MM.1S (cell line): ENCODE results near the gene TIGAR.

ENCODE experiments used
- DNase-seq: peaks from one replicate; pipeline ENCODE4 v3.0.0-alpha.2; 2015
- H2AFZ ChIP-seq: fragments of 300-600 bp; sonication (generic); 2 replicates; pipeline ENCODE4 v1.6.0; 2016; ENCODE audit warnings: antibody characterized with exemption, low read length
- H3F3A ChIP-seq: fragments of 300-600 bp; sonication (generic); 2 replicates; pipeline ENCODE4 v1.6.1; 2016; ENCODE audit warnings: mild to moderate bottlenecking, antibody characterized with exemption, low read length, moderate library complexity, mixed read lengths; ENCODE audit not compliant: insufficient read depth
- H3K27ac ChIP-seq: fragments of 300-600 bp; sonication (generic); 2 replicates; pipeline ENCODE4 v1.5.1; 2016; ENCODE audit warnings: mild to moderate bottlenecking, low read length
- H3K27me3 ChIP-seq: fragments of 300-600 bp; sonication (generic); replicated peaks from 2 replicates; pipeline ENCODE4 v1.6.0; 2016; ENCODE audit warnings: low read length; ENCODE audit not compliant: insufficient read depth
- H3K36me3 ChIP-seq: fragments of 300-600 bp; sonication (generic); replicated peaks from 2 replicates; pipeline ENCODE4 v1.6.1; 2016; ENCODE audit warnings: mild to moderate bottlenecking, low read length, mixed read lengths; ENCODE audit not compliant: insufficient read depth
- H3K4me1 ChIP-seq: fragments of 300-600 bp; sonication (generic); 2 replicates; pipeline ENCODE4 v1.6.1; 2016; ENCODE audit warnings: low read length, mixed read lengths
- H3K4me2 ChIP-seq: fragments of 300-600 bp; sonication (generic); 2 replicates; pipeline ENCODE4 v1.6.0; 2016; ENCODE audit warnings: low read depth, low read length
- H3K4me3 ChIP-seq: fragments of 300-600 bp; sonication (generic); 2 replicates; pipeline ENCODE4 v1.5.1; 2016; ENCODE audit warnings: low read length, mixed read lengths
- H3K79me2 ChIP-seq: fragments of 300-600 bp; sonication (generic); 2 replicates; pipeline ENCODE4 v1.6.1; 2016; ENCODE audit warnings: mixed run types, low read length, mixed read lengths
- H3K9ac ChIP-seq: fragments of 300-600 bp; sonication (generic); 2 replicates; pipeline ENCODE4 v1.6.1; 2016; ENCODE audit warnings: low read length, mixed read lengths
- H3K9me2 ChIP-seq: fragments of 300-600 bp; sonication (generic); replicated peaks from 2 replicates; pipeline ENCODE4 v1.6.1; 2016; ENCODE audit warnings: mild to moderate bottlenecking, low read length, mixed read lengths; ENCODE audit not compliant: insufficient read depth
- H3K9me3 ChIP-seq: fragments of 300-600 bp; sonication (generic); replicated peaks from 2 replicates; pipeline ENCODE4 v1.6.1; 2016; ENCODE audit warnings: mild to moderate bottlenecking, low read length, mixed read lengths; ENCODE audit not compliant: insufficient read depth
- H4K20me1 ChIP-seq: fragments of 300-600 bp; sonication (generic); 2 replicates; pipeline ENCODE4 v1.6.1; 2016; ENCODE audit warnings: mild to moderate bottlenecking, low read length, moderate library complexity, mixed read lengths; ENCODE audit not compliant: insufficient read depth
- CTCF ChIP-seq: fragments of 300-600 bp; sonication (generic); IDR thresholded peaks from 2 replicates; pipeline ENCODE4 v1.5.1; 2016; ENCODE audit warnings: antibody characterized with exemption, low read length, mixed read lengths
- EZH2 ChIP-seq: fragments of 300-600 bp; sonication (generic); optimal IDR thresholded peaks from 2 replicates; pipeline ENCODE3; 2017; ENCODE audit warnings: low read depth, mild to moderate bottlenecking, antibody characterized with exemption, low read length, mixed read lengths
- EZH2phosphoT487 ChIP-seq: fragments of 300-600 bp; sonication (generic); IDR thresholded peaks from 2 replicates; pipeline ENCODE4 v1.6.1; 2018; ENCODE audit warnings: antibody characterized with exemption, low read length

The TIGAR gene

GRCh38 chr12:4293299-4293965 is 27.6 kb upstream of the TIGAR start:
- H3F3A ChIP-seq: peaks cover 89% of the 10 kb centered on the region
- no peak overlapping the region for H3K27ac ChIP-seq
- H3K79me2 ChIP-seq: peaks cover 96% of the 10 kb centered on the region
- no peaks in the 10 kb centered on the region; the same call in 1 of the 2 replicates for H3K4me1 ChIP-seq
- no peaks in the 10 kb centered on the region for H3K9me2 ChIP-seq
- peaks cover 94% of the 10 kb centered on the region for H4K20me1 ChIP-seq
- H2AFZ ChIP-seq: no peak overlapping the region
- no peak overlapping the region for H3K9ac ChIP-seq
- peaks cover 52% of the 10 kb centered on the region for H3K36me3 ChIP-seq
- no peaks in the 10 kb centered on the region for H3K27me3 ChIP-seq
- H3K9me3 ChIP-seq: no peaks in the 10 kb centered on the region
- no peak for DNase-seq
- no peak overlapping the region for H3K4me2 ChIP-seq
- no peak for TF ChIP-seq CTCF
- no peak for TF ChIP-seq EZH2phosphoT487
- TF ChIP-seq EZH2: no peak
- no peak overlapping the region for H3K4me3 ChIP-seq

GRCh38 chr12:4293966-4294505 is 27.0 kb upstream of the TIGAR start:
- peaks cover 52% of the 10 kb centered on the region for H3K36me3 ChIP-seq
- no peak for DNase-seq
- TF ChIP-seq CTCF (no peak), EZH2 (no peak), EZH2phosphoT487 (no peak)

GRCh38 chr12:4296751-4297150 is 24.3 kb upstream of the TIGAR start:
- no peaks in the 10 kb centered on the region for H3K4me1 ChIP-seq
- H3K9me3 ChIP-seq: no peaks in the 10 kb centered on the region
- H3K9ac ChIP-seq: no peak overlapping the region
- peaks cover 89% of the 10 kb centered on the region for H3K79me2 ChIP-seq
- H3K36me3 ChIP-seq: peaks cover 58% of the 10 kb centered on the region
- peaks cover 92% of the 10 kb centered on the region for H4K20me1 ChIP-seq
- H3K9me2 ChIP-seq: no peaks in the 10 kb centered on the region
- no peak overlapping the region for H3K4me2 ChIP-seq
- TF ChIP-seq EZH2phosphoT487 (no peak), CTCF (no peak), EZH2 (no peak)
- H3K27me3 ChIP-seq: no peaks in the 10 kb centered on the region
- H2AFZ ChIP-seq: no peak overlapping the region
- H3K27ac ChIP-seq: no peak overlapping the region
- peaks cover 89% of the 10 kb centered on the region for H3F3A ChIP-seq
- H3K4me3 ChIP-seq: no peak overlapping the region
- DNase-seq: no peak

More at GRCh38 chr12:4293966-4294505, 27.0 kb upstream of the TIGAR start:
- Histone ChIP-seq H3K4me3 (no peak overlapping the region), H3K4me2 (no peak overlapping the region), H3K79me2 (peaks cover 95% of the 10 kb centered on the region), H3K9ac (no peak overlapping the region), H2AFZ (no peak overlapping the region), H3F3A (peaks cover 88% of the 10 kb centered on the region), H3K27ac (no peak overlapping the region), H3K9me3 (no peaks in the 10 kb centered on the region), H3K4me1 (no peaks in the 10 kb centered on the region), H4K20me1 (peaks cover 94% of the 10 kb centered on the region), H3K27me3 (no peaks in the 10 kb centered on the region), H3K9me2 (no peaks in the 10 kb centered on the region)
